Measurements from ENCODE around the gene RAD51B.

RAD51B gene

DNA sequence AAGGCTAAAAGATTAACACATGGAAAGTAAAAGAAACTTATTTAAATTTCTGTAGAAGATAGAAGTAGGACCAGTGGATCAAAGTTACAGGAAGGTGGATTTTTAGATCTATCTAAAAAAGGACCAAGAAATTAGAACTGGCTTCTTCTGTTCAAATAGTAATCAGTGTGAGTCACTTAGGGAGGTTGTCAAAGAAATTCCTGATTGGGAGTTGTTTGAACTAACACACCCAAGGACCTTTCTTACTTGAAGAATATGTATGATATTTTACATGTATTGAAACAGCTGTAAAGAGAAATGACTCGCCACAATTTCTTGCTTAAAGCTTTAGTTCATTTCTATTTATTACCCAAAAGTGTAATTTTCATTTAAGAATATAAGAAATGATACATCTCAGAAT, 256.9 kb downstream of the RAD51B start:
- H3K4ac ChIP-seq (ENCODE audit: low read depth, low read length), result no peak overlapping the region
- no peak overlapping the region for H3K27ac ChIP-seq (ENCODE audit: low read depth, low read length)
- H2BK120ac ChIP-seq (ENCODE audit: low read depth, low read length), result no peak overlapping the region

DNA sequence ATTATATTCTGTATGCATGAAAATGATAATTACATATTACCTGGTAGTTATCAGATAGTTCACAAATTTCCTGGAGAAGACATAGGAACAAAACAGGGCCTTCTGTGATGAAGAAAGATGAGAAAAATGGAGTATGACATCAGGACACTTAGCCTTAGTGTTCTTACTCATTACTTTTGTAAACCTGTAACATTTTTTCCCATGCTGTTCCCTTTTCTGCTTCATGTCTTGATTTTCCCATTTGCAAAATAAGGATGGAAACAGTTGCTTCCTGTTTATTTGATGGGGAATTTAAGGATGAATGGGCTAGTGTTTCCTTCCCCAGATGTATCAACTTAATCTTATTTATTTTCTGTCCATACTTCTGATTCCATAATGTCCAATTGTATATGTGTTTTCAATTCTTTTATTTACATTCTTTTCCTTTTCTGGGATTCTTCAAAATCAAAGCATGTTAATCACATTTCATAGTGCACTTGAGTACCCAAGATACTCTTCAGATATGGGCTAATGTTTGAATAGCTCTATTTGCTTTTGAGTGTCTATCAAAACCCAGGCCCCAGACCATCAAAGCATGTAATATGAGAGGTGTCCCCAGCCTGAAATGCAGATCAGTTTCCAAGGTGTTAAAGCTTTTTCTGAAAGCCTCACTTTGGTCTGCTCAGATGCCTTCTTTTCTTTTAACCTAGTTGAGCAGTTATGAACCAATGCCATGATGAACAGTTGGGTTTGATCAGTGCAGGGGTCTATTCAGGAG, 260.5 kb downstream of the RAD51B start:
- no peak for DNase-seq
- H3K4ac ChIP-seq (ENCODE audit: low read depth, low read length), result no peak overlapping the region
- no peaks in the 10 kb centered on the region for H3K27me3 ChIP-seq (ENCODE audit: insufficient read depth, low read length, poor library complexity)
- H4K8ac ChIP-seq (ENCODE audit: low read depth, low read length), result no peak overlapping the region
- peaks cover 3% of the 10 kb centered on the region for H3K4me1 ChIP-seq (ENCODE audit: control insufficient read depth, low read depth, low read length)
- H2AK5ac ChIP-seq (ENCODE audit: low read length), result no peak overlapping the region
- H3K18ac ChIP-seq (ENCODE audit: low read length), result no peak overlapping the region
- H3K4me3 ChIP-seq (ENCODE audit: low read length), result no peak overlapping the region
- H3K23ac ChIP-seq (ENCODE audit: low read length), result no peak overlapping the region
- H3K79me2 ChIP-seq (ENCODE audit: control insufficient read depth, insufficient read depth, low read length), result no peaks in the 10 kb centered on the region
- H3K9ac ChIP-seq (ENCODE audit: low read length), result no peak overlapping the region
- no peak overlapping the region for H3K27ac ChIP-seq (ENCODE audit: low read depth, low read length)
- H3K36me3 ChIP-seq (ENCODE audit: control insufficient read depth, insufficient read depth, low read length), result no peaks in the 10 kb centered on the region
- no peak overlapping the region for H2BK15ac ChIP-seq (replicated peaks; ENCODE audit: low read depth)
- no peak overlapping the region for H3K56ac ChIP-seq (ENCODE audit: low read length)
- no peaks in the 10 kb centered on the region for H3K79me1 ChIP-seq (ENCODE audit: low read length)
- no peak overlapping the region for H3K4me2 ChIP-seq (ENCODE audit: low read length)
- no peak overlapping the region for H4K5ac ChIP-seq (ENCODE audit: low read length)
- H2BK5ac ChIP-seq (ENCODE audit: low read length), result no peak overlapping the region
- H2BK120ac ChIP-seq (ENCODE audit: low read depth, low read length), result no peak overlapping the region

More for the DNA sequence above, 256.9 kb downstream of the RAD51B start:
- Histone ChIP-seq H3K27me3 (ENCODE audit: insufficient read depth, low read length, poor library complexity) (no peaks in the 10 kb centered on the region), H4K5ac (ENCODE audit: low read length) (no peak overlapping the region), H3K18ac (ENCODE audit: low read length) (no peak overlapping the region), H2BK5ac (ENCODE audit: low read length) (no peak overlapping the region), H3K56ac (ENCODE audit: low read length) (no peak overlapping the region), H3K79me1 (ENCODE audit: low read length) (no peaks in the 10 kb centered on the region), H3K79me2 (ENCODE audit: control insufficient read depth, insufficient read depth, low read length) (no peaks in the 10 kb centered on the region), H4K8ac (ENCODE audit: low read depth, low read length) (no peak overlapping the region), H3K4me1 (ENCODE audit: control insufficient read depth, low read depth, low read length) (peaks cover 3% of the 10 kb centered on the region), H3K4me2 (ENCODE audit: low read length) (no peak overlapping the region), H3K9ac (ENCODE audit: low read length) (no peak overlapping the region), H2AK5ac (ENCODE audit: low read length) (no peak overlapping the region), H3K36me3 (ENCODE audit: control insufficient read depth, insufficient read depth, low read length) (no peaks in the 10 kb centered on the region), H3K23ac (ENCODE audit: low read length) (no peak overlapping the region), H2BK15ac (replicated peaks; ENCODE audit: low read depth) (no peak overlapping the region), H3K4me3 (ENCODE audit: low read length) (no peak overlapping the region)
- no CpG with 5 or more reads among the region's 1 CpG for WGBS (ENCODE audit: extremely low coverage, insufficient coverage, low lambda C conversion rate)
- no peak for DNase-seq

DNA sequence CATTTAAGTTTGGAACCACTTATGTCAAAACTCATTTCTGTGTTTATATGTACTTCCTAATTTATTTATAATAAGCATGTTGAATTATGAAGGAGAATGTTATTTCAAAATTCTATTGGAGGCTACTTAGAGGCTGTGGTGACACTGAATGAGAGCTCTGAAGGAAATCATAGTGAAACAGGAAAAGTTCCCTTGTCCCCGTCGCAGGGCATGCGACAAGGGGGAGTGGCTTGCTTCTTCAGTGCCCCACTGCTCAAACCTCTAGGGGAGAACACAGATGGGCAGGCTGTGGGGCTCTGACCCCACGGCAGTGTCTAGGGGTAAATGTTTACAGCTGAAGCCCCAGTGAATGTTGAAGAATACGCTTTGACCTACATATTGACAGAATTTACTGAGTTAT, 261.9 kb downstream of the RAD51B start:
- no peak overlapping the region for H3K27ac ChIP-seq (ENCODE audit: low read depth, low read length)
- H2BK5ac ChIP-seq (ENCODE audit: low read length), result no peak overlapping the region
- no peaks in the 10 kb centered on the region for H3K36me3 ChIP-seq (ENCODE audit: control insufficient read depth, insufficient read depth, low read length)
- no peak overlapping the region for H3K9ac ChIP-seq (ENCODE audit: low read length)
- H2BK15ac ChIP-seq (replicated peaks; ENCODE audit: low read depth), result no peak overlapping the region
- H3K79me1 ChIP-seq (ENCODE audit: low read length), result no peaks in the 10 kb centered on the region
- no peak overlapping the region for H2AK5ac ChIP-seq (ENCODE audit: low read length)
- H2BK120ac ChIP-seq (ENCODE audit: low read depth, low read length), result no peak overlapping the region
- no peak overlapping the region for H3K56ac ChIP-seq (ENCODE audit: low read length)
- H3K18ac ChIP-seq (ENCODE audit: low read length), result no peak overlapping the region
- no peak for DNase-seq
- H3K4me2 ChIP-seq (ENCODE audit: low read length), result no peak overlapping the region
- no peaks in the 10 kb centered on the region for H3K79me2 ChIP-seq (ENCODE audit: control insufficient read depth, insufficient read depth, low read length)
- no peak overlapping the region for H4K5ac ChIP-seq (ENCODE audit: low read length)
- no peak overlapping the region for H4K8ac ChIP-seq (ENCODE audit: low read depth, low read length)
- no CpG with 5 or more reads among the region's 5 CpGs for WGBS (ENCODE audit: extremely low coverage, insufficient coverage, low lambda C conversion rate)
- no peak overlapping the region for H3K4me3 ChIP-seq (ENCODE audit: low read length)
- H3K4ac ChIP-seq (ENCODE audit: low read depth, low read length), result no peak overlapping the region
- H3K27me3 ChIP-seq (ENCODE audit: insufficient read depth, low read length, poor library complexity), result no peaks in the 10 kb centered on the region
- peaks cover 3% of the 10 kb centered on the region for H3K4me1 ChIP-seq (ENCODE audit: control insufficient read depth, low read depth, low read length)
- no peak overlapping the region for H3K23ac ChIP-seq (ENCODE audit: low read length)

DNA sequence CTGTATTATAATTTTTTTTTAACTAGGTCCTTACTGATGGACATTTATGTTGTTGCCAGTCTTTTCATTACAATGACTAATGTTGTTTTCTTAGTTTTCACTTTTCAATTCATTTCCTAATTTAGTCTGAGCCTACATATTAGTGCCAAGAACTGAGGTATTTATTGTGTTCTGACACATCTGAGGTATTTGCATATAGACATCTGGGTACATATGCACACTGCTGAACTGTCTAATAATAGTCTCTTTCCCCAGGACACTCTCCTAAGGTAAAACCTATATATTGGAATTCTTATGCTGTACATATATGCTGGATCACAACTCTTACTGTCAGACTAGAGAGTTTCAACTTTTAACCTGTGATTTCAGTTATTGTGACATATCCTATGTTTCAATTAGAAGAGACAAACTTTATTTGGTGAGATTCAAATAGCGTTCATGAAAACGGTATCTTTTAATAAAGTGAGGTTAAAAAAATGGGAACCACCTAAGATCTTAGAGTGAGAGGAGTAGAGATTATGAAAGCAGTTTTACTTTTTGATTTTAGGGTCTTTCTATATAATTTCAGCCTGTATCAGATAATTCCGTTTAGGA, 263.2 kb downstream of the RAD51B start:
- Histone ChIP-seq H3K4me2 (ENCODE audit: low read length) (no peak overlapping the region), H3K79me1 (ENCODE audit: low read length) (no peaks in the 10 kb centered on the region), H3K4ac (ENCODE audit: low read depth, low read length) (no peak overlapping the region), H3K18ac (ENCODE audit: low read length) (no peak overlapping the region), H2BK120ac (ENCODE audit: low read depth, low read length) (no peak overlapping the region), H3K79me2 (ENCODE audit: control insufficient read depth, insufficient read depth, low read length) (no peaks in the 10 kb centered on the region), H3K27me3 (ENCODE audit: insufficient read depth, low read length, poor library complexity) (no peaks in the 10 kb centered on the region), H2AK5ac (ENCODE audit: low read length) (no peak overlapping the region), H4K8ac (ENCODE audit: low read depth, low read length) (no peak overlapping the region), H2BK5ac (ENCODE audit: low read length) (no peak overlapping the region), H2BK15ac (replicated peaks; ENCODE audit: low read depth) (no peak overlapping the region), H3K4me3 (ENCODE audit: low read length) (no peak overlapping the region), H3K4me1 (ENCODE audit: control insufficient read depth, low read depth, low read length) (peaks cover 3% of the 10 kb centered on the region), H3K23ac (ENCODE audit: low read length) (no peak overlapping the region), H3K36me3 (ENCODE audit: control insufficient read depth, insufficient read depth, low read length) (no peaks in the 10 kb centered on the region), H3K9ac (ENCODE audit: low read length) (no peak overlapping the region), H3K56ac (ENCODE audit: low read length) (no peak overlapping the region), H4K5ac (ENCODE audit: low read length) (no peak overlapping the region), H3K27ac (ENCODE audit: low read depth, low read length) (no peak overlapping the region)
- no peak for DNase-seq
- WGBS (ENCODE audit: extremely low coverage, insufficient coverage, low lambda C conversion rate), result no CpG with 5 or more reads among the region's 3 CpGs

DNA sequence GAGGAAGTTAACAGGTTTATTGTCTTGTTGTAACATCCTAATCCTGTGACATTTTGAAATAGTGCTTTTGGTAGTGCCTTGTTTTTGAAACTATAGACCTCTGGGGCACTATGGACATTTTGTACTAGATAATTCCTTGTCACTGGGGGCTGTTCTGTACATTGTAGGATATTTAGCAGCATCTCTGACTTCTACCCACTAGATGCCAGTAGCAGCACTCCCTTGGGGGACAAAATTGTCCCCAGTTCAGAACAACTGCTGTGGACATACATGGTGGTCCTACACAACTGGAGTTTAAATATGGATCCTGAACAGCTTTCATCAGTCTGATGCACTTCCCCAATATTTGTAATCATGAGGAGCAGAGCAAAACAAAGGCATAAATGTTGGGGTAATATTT, 264.7 kb downstream of the RAD51B start:
- H3K79me1 ChIP-seq (ENCODE audit: low read length), result no peaks in the 10 kb centered on the region
- no peak overlapping the region for H3K56ac ChIP-seq (ENCODE audit: low read length)
- no peaks in the 10 kb centered on the region for H3K27me3 ChIP-seq (ENCODE audit: insufficient read depth, low read length, poor library complexity)
- H4K5ac ChIP-seq (ENCODE audit: low read length), result no peak overlapping the region
- no peak overlapping the region for H4K8ac ChIP-seq (ENCODE audit: low read depth, low read length)
- peaks cover 3% of the 10 kb centered on the region for H3K4me1 ChIP-seq (ENCODE audit: control insufficient read depth, low read depth, low read length)
- H3K36me3 ChIP-seq (ENCODE audit: control insufficient read depth, insufficient read depth, low read length), result no peaks in the 10 kb centered on the region
- peak; percentile 36 for DNase-seq
- no peak overlapping the region for H3K4me3 ChIP-seq (ENCODE audit: low read length)
- H3K79me2 ChIP-seq (ENCODE audit: control insufficient read depth, insufficient read depth, low read length), result no peaks in the 10 kb centered on the region
- no peak overlapping the region for H3K9ac ChIP-seq (ENCODE audit: low read length)
- no peak overlapping the region for H3K27ac ChIP-seq (ENCODE audit: low read depth, low read length)
- no peak overlapping the region for H2BK5ac ChIP-seq (ENCODE audit: low read length)
- no peak overlapping the region for H3K4me2 ChIP-seq (ENCODE audit: low read length)
- H2AK5ac ChIP-seq (ENCODE audit: low read length), result no peak overlapping the region
- no peak overlapping the region for H3K4ac ChIP-seq (ENCODE audit: low read depth, low read length)
- no peak overlapping the region for H3K18ac ChIP-seq (ENCODE audit: low read length)
- no peak overlapping the region for H3K23ac ChIP-seq (ENCODE audit: low read length)
- H2BK15ac ChIP-seq (replicated peaks; ENCODE audit: low read depth), result no peak overlapping the region
- no peak overlapping the region for H2BK120ac ChIP-seq (ENCODE audit: low read depth, low read length)

DNA sequence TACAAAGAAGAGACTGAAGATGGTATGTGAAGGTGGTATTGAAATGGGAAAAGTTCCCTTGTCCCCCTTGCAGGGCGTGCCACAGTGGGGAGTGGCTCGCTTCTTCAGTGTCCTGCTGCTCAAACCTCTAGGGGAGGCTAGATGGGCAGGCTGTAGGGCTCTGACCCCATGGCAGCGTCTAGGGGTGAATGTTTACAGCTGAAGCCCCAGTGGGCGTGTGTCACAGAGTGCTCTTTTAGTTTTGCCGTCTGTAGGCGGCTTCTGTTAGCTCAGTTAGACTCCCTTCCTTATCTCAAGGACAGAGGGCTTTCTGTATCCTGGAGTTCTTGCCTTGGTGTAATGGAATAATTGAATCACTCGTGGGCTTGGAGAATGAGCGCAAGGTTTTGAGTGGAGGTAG, 266.2 kb downstream of the RAD51B start:
- WGBS (ENCODE audit: extremely low coverage, insufficient coverage, low lambda C conversion rate), result no CpG with 5 or more reads among the region's 8 CpGs
- Histone ChIP-seq H3K27ac (ENCODE audit: low read depth, low read length) (no peak overlapping the region), H3K27me3 (ENCODE audit: insufficient read depth, low read length, poor library complexity) (no peaks in the 10 kb centered on the region)

More for the DNA sequence above, 266.2 kb downstream of the RAD51B start:
- DNase-seq, result no peak
- Histone ChIP-seq H3K23ac (ENCODE audit: low read length) (no peak overlapping the region), H3K4me1 (ENCODE audit: control insufficient read depth, low read depth, low read length) (peaks cover 2% of the 10 kb centered on the region), H3K4ac (ENCODE audit: low read depth, low read length) (no peak overlapping the region), H3K4me3 (ENCODE audit: low read length) (no peak overlapping the region), H2AK5ac (ENCODE audit: low read length) (no peak overlapping the region), H3K9ac (ENCODE audit: low read length) (no peak overlapping the region), H3K4me2 (ENCODE audit: low read length) (no peak overlapping the region), H3K36me3 (ENCODE audit: control insufficient read depth, insufficient read depth, low read length) (no peaks in the 10 kb centered on the region), H2BK5ac (ENCODE audit: low read length) (no peak overlapping the region), H2BK15ac (replicated peaks; ENCODE audit: low read depth) (no peak overlapping the region), H3K18ac (ENCODE audit: low read length) (no peak overlapping the region), H4K5ac (ENCODE audit: low read length) (no peak overlapping the region), H2BK120ac (ENCODE audit: low read depth, low read length) (no peak overlapping the region), H4K8ac (ENCODE audit: low read depth, low read length) (no peak overlapping the region), H3K56ac (ENCODE audit: low read length) (no peak overlapping the region), H3K79me1 (ENCODE audit: low read length) (no peaks in the 10 kb centered on the region), H3K79me2 (ENCODE audit: control insufficient read depth, insufficient read depth, low read length) (no peaks in the 10 kb centered on the region)
